Right renal cortex interstitium (tissue), 3 donors: ENCODE data around the gene TENT4B. TPM values are rescaled to one million over a fixed set of nuclear protein-coding genes. Genes with fewer than 3 reads are reported as not detected.

Experiments used
- DNase-seq, 3 donors: peaks; one replicate each; pipeline ENCODE4 v3.0.0-alpha.2; 2013; ENCODE audit warnings: low read depth in 3 of 3, low spot score in 2 of 3
- polyA plus RNA-seq, 3 donors: library from polyadenylated mRNA; unstranded; fragments of 120-200 nt; gene quantifications; one replicate each; pipeline ENCODE4 v1.2.1, GENCODE V29; 2013; ENCODE audit not compliant: insufficient read length in 3 of 3

Gene TENT4B
- polyA plus RNA-seq, 3 donors, result 15.8 to 17.9 (median 16.3) TPM

GRCh38 chr16:50267651-50268050 is 114.5 kb downstream of the TENT4B start:
- no peak for DNase-seq

DNA sequence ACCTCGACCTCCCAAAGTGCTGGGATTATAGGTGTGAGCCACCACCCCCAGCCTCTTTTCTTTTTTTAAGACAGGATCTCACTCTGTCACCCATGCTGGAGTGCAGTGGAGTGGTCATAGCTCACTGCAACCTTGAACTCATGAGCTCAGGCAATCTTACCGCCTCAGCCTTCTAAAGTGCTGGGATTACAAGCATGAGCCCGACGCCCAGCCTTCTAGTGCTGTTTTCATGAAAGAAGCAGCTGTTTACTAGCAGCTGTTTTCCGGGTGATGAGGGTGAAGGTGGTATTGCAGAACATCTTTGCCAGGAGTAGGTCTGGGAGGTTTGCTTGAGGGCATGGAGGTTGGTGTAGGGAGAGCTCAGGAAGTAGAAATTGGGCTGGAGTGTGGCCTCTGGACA is 115.2 kb downstream of the TENT4B start:
- no peak for DNase-seq

- DNase-seq, result no peak
Measured at GRCh38 chr16:50269061-50269705, 116.1 kb downstream of the TENT4B start.

GRCh38 chr16:50269769-50270509 is 116.8 kb downstream of the TENT4B start:
- no peak for DNase-seq

GRCh38 chr16:50270510-50271147 is 117.5 kb downstream of the TENT4B start:
- no peak for DNase-seq

DNA sequence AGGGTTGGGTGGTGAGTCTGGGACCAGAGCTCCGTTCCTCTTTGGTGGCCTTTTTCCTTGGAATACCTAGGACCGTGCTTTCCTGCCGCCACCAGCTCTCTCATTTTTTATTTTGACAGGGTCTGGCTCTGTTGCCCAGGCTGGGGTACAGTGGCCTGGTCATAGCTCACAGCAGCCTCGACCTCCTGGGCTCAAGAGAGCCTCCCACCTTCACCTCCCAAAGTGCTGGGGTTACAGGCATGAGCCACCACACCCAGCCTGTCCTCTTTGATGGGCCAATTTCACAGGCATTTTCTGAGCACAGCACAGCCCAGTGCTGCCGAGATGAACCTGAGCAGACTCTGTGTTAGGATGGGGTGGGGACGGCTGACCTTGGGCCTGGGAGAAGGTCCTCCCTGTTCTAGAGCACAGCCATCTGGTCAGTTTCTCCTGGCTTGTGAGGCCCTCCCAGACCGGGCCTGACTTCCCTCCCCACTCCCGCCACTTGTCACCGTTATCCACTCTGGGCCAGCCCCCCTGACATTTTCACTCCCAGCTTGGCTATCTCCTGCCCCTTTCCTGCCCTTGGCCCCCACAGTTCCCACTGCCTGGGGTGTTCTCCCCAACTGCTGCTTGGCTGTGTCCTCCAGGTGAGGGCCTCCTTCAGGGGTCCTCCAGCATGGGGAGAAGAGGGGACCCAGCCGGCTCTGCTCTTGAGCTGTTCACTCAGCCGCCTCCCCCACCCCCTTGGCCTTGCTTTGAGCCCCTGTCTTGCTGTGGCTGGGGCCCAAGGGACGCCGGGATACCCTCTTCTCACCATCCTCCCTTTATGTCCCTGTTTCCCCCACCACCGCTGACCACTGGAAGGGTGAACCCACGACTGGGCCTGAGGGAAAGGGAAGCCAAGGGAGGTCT is 118.3 kb downstream of the TENT4B start:
- DNase-seq, result no peak

- DNase-seq, result no peak
Measured at GRCh38 chr16:50272111-50272571, 119.0 kb downstream of the TENT4B start.

GRCh38 chr16:50272687-50273381 is 119.7 kb downstream of the TENT4B start:
- no peak for DNase-seq

DNA sequence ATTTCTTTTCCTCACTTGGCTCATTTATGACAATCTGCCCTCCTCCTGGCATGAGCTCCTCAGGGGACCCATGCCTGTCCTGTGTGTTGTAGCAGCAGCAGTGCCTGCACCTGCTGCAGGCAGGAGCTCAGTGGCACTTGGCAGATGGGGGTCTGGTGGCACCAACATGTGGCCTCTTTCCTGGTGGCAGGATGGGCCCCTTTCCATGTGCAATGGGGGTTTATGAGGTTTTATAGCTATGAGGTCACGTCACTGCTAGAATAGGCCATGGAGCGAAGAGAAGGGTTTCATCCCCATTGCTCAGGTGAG is 120.2 kb downstream of the TENT4B start:
- no peak for DNase-seq

DNA sequence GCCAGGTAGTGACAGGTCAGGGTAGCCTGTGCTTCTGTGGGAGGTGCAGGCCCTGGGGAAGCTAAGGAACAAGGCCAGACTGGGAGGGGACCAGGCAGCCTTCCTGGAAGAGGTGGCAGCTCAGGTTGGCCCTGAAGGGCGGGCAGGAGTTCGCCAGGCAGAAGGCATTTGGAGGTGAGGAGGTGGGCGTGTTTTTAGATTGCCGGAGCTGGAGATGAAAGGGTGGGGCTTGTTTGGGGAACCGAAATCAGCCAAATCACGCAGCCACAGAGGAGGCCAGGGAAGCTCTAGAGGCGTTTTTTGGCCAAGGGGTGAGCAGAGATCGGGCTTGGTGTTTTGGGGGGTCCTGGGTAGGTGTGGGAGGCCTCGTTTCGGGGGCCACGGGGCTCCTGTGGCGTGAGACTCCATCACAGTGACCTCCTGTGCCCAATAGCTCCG is 120.8 kb downstream of the TENT4B start:
- no peak for DNase-seq

GRCh38 chr16:50274326-50275097 is 121.4 kb downstream of the TENT4B start:
- DNase-seq, result no peak

GRCh38 chr16:50275098-50275415 is 122.0 kb downstream of the TENT4B start:
- DNase-seq, result no peak

- DNase-seq, result no peak
Measured at GRCh38 chr16:50275428-50276325, 122.6 kb downstream of the TENT4B start.

- DNase-seq, result no peak
Measured at GRCh38 chr16:50276326-50276640, 123.2 kb downstream of the TENT4B start.

- no peak for DNase-seq
Measured at GRCh38 chr16:50276801-50277555, 123.9 kb downstream of the TENT4B start.

DNA sequence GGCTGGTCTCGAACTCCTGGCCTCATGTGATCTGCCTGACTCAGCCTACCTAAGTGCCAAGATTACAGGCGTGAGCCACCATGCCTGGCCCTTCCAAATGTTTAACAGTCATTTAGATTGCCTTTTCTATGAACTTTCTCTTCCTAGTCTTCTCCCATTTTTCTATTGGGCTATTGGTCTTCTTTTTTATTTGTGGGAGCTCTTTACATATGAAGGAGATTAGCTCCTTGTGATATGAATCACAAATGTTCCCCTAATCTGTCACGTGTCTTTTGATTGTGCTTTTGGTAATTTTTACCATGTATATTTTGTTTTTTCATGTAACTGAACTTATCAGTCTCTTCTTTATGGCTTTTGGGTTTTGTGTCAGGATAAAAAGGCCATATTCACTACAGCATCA is 125.1 kb downstream of the TENT4B start:
- DNase-seq, result no peak

GRCh38 chr16:50279504-50279865 is 126.4 kb downstream of the TENT4B start:
- no peak for DNase-seq

GRCh38 chr16:50280932-50281331 is 127.8 kb downstream of the TENT4B start:
- no peak for DNase-seq
